ENCODE data around the gene NOLC1. TPM values are rescaled to one million over a fixed set of nuclear protein-coding genes. Genes with fewer than 3 reads are reported as not detected.

The NOLC1 gene
- 10 to 100 TPM; 24.0 to 67.5 (median 29.0) TPM for total RNA-seq
- polyA plus RNA-seq = 10 to 100 TPM; 10.1 to 37.5 TPM
- long read RNA-seq, donor 1, transcript NOLC1-207 (13 exons, 2,441 nt) = major isoform, 5 of 22 reads
- long read RNA-seq, donor 1, partial matches to known transcripts = 12 of 22 reads
- long read RNA-seq, donor 1, other reads (novel, unspliced or antisense) = 3 of 22 reads
- long read RNA-seq, donor 2, transcript NOLC1-207 (13 exons, 2,441 nt) = major isoform, 21 of 65 reads
- long read RNA-seq, donor 2, transcript NOLC1-209 (13 exons, 3,932 nt) = minor isoform, 12 of 65 reads
- long read RNA-seq, donor 2, partial matches to known transcripts = 24 of 65 reads
- long read RNA-seq, donor 2, other reads (novel, unspliced or antisense) = 7 of 65 reads
- long read RNA-seq, donor 3, transcript NOLC1-207 (13 exons, 2,441 nt) = major isoform, 9 of 33 reads
- long read RNA-seq, donor 3, transcript NOLC1-209 (13 exons, 3,932 nt) = minor isoform, 7 of 33 reads
- long read RNA-seq, donor 3, partial matches to known transcripts = 15 of 33 reads
- long read RNA-seq, donor 3, other reads (novel, unspliced or antisense) = 1 of 33 reads

DNA sequence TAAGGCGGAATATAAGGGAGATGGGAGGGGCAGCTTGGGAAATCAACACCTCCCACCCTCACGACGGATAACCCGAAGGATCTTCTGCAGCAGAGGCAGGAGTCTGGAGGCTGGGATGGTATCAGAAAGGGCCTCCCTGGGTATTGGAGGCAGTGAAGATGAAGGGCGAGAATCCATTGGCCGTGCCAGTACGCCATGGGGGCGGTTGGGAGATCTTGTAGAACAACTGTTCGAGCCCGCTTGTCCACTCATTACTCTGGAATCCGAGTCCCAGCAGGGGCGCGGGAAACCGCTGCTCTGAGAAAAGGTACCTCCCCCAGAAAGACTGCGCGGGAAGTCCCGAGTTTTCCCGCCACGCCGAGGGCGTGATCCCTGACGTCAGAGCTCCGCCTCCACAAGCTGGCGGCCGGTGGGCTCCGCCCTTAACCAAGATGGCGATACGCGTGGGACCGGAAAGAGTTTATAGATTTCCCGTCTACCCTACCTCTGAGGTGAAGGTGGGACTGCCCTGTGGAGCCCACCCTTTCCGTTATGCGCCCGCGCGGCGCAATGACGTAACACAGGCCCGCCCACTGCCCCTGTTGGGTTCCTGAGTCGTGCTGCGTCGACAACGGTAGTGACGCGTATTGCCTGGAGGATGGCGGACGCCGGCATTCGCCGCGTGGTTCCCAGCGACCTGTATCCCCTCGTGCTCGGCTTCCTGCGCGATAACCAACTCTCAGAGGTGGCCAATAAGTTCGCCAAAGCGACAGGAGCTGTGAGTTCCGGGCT is at the start of gene NOLC1:
Gene NOLC1 (plus strand): TSS at position 616 of the 771 bp plus-strand sequence. CDS start 22 bp downstream, at position 638.
- WGBS, 4 donors = 3 to 12% (median 5%) methylated on average over 21 to 59 of the region's 59 CpGs
- H3K36me3 ChIP-seq = peaks cover 3 to 61% (median 54%) of the 10 kb centered on the region in 9 donors
- ATAC-seq = peak; percentile 98 to 99 (median 99)

DNA sequence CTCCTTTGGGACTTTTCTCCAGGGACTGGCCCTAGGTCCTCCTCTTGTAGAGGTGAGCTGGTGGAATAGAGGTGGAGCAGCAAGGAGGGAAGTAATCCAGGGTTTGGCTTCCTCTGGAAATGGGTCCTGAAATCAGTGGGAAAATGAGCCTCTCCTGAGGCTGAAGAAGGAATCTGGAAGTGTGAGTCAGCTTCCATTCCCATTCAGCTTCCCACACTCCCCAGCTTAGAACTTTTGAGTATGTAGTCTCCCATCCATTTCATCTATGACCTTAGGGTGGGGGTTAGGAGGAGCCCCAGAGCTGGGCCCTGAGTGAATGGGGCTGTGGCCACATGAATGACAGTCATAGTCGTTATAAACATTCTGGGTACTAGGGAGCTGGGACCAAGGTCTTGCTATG is 49.8 kb upstream of the NOLC1 start:
- intact Hi-C loops (cut with DNase I) = no loop called here
- H3K9me3 ChIP-seq = no peaks in the 10 kb centered on the region
- no peaks in the 10 kb centered on the region for H3K27me3 ChIP-seq
- H3K36me3 ChIP-seq = peaks cover 0 to 32% (median 16%) of the 10 kb centered on the region in 9 donors
- H3K4me3 ChIP-seq = no peak overlapping the region
- ATAC-seq = no peak
- 83 to 89% (median 86%) methylated on average over 1 of the region's 1 CpG for WGBS, 4 donors
- no peak overlapping the region for H3K27ac ChIP-seq
- DNase-seq = no peak
- TF ChIP-seq, protein P1, sequence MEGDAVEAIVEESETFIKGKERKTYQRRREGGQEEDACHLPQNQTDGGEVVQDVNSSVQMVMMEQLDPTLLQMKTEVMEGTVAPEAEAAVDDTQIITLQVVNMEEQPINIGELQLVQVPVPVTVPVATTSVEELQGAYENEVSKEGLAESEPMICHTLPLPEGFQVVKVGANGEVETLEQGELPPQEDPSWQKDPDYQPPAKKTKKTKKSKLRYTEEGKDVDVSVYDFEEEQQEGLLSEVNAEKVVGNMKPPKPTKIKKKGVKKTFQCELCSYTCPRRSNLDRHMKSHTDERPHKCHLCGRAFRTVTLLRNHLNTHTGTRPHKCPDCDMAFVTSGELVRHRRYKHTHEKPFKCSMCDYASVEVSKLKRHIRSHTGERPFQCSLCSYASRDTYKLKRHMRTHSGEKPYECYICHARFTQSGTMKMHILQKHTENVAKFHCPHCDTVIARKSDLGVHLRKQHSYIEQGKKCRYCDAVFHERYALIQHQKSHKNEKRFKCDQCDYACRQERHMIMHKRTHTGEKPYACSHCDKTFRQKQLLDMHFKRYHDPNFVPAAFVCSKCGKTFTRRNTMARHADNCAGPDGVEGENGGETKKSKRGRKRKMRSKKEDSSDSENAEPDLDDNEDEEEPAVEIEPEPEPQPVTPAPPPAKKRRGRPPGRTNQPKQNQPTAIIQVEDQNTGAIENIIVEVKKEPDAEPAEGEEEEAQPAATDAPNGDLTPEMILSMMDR (IDR thresholded peaks at IDR 0.05) = no peak
- no peak for TF ChIP-seq POLR2A (IDR thresholded peaks at IDR 0.05)
- H3K4me1 ChIP-seq = no peaks in the 10 kb centered on the region

More for the DNA sequence above, at the start of gene NOLC1:
- DNase-seq = peak; percentile 98 to 99 (median 99)
- H3K4me3 ChIP-seq = peak within 1 kb of the TSS; percentile 55 to 91 (median 82)
- peaks cover 4 to 42% (median 15%) of the 10 kb centered on the region in 12 donors for H3K4me1 ChIP-seq
- intact Hi-C loops (cut with DNase I) = loop anchor here in 6 of 10 donors (1.0 to 2.0 kb wide), 4 partner anchors 19 to 97 kb away; partner anchors contain the start of gene PPRC1 (in 5 of the 6)
- no peaks in the 10 kb centered on the region for H3K27me3 ChIP-seq
- H3K9me3 ChIP-seq = no peaks in the 10 kb centered on the region
- peak in 1 of 2 donors; percentile 83 for TF ChIP-seq POLR2A (IDR thresholded peaks at IDR 0.05)
- TF ChIP-seq, protein P1 (IDR thresholded peaks at IDR 0.05) = no peak
- peak within 1 kb of the TSS; percentile 41 to 92 (median 86) for H3K27ac ChIP-seq

DNA sequence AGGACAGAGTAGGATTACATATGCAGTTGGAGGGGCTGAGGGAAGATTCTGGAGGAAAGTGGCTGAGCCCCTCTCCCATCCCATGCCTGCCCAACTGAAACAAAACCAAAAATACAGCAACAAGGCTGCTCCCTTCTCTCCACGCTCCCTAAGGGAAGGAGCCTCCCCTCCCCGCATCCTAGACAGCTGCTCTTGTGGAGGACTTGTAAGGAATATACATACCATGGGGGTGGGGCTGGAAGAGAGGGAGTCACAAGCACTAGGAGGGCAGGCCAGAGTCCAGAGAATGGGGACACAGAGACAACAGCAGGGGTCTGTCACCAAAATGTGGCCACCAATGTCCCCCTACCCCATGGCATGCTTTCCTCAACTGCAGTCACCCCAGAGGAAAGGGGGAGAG is 45.2 kb upstream of the NOLC1 start:
- Histone ChIP-seq H3K9me3 (no peaks in the 10 kb centered on the region), H3K4me3 (no peak overlapping the region), H3K27ac (no peak overlapping the region), H3K4me1 (peaks cover 0 to 2% (median 0%) of the 10 kb centered on the region in 12 donors), H3K27me3 (no peaks in the 10 kb centered on the region), H3K36me3 (peaks cover 3 to 67% (median 57%) of the 10 kb centered on the region in 9 donors)
- TF ChIP-seq POLR2A (IDR thresholded peaks at IDR 0.05) = no peak
- TF ChIP-seq, protein P1 (IDR thresholded peaks at IDR 0.05) = no peak
- no peak for ATAC-seq
- intact Hi-C loops (cut with DNase I) = no loop called here
- no peak for DNase-seq
- WGBS, 4 donors = 76 to 94% (median 82%) methylated on average over 2 of the region's 2 CpGs

Measured in heart left ventricle (tissue), 16 donors.